ENCODE results near the gene CFAP20DC.

- no peak for TF ChIP-seq CTCF (IDR thresholded peaks at IDR 0.05; ENCODE audit: control extremely low read depth in 1 of 3, insufficient read depth in 1 of 3, low read depth in 1 of 3, low read length in 3 of 3)
- TF ChIP-seq ASH2L (IDR thresholded peaks at IDR 0.05; ENCODE audit: low read length) = no peak
- no peak for TF ChIP-seq POLR2A (IDR thresholded peaks at IDR 0.05; ENCODE audit: control extremely low read depth in 1 of 2, low read depth in 2 of 2, low read length in 2 of 2)
These were observed 220.4 kb downstream of the CFAP20DC start for GRCh38 chr3:58829321-58830000.

Data from H1 (cell line).